GM10266 (cell line): ENCODE data around the gene MRGPRE.

Experiments
- DNase-seq: peaks from one replicate; pipeline ENCODE4 v3.0.0; 2012; ENCODE audit errors: extremely low spot score
- CTCF ChIP-seq: IDR thresholded peaks from 2 replicates; pipeline ENCODE4 v1.5.1; 2012; ENCODE audit warnings: mild to moderate bottlenecking, low read depth; ENCODE audit not compliant: control insufficient read depth, insufficient read depth; ENCODE audit errors: missing control alignments

MRGPRE gene

DNA sequence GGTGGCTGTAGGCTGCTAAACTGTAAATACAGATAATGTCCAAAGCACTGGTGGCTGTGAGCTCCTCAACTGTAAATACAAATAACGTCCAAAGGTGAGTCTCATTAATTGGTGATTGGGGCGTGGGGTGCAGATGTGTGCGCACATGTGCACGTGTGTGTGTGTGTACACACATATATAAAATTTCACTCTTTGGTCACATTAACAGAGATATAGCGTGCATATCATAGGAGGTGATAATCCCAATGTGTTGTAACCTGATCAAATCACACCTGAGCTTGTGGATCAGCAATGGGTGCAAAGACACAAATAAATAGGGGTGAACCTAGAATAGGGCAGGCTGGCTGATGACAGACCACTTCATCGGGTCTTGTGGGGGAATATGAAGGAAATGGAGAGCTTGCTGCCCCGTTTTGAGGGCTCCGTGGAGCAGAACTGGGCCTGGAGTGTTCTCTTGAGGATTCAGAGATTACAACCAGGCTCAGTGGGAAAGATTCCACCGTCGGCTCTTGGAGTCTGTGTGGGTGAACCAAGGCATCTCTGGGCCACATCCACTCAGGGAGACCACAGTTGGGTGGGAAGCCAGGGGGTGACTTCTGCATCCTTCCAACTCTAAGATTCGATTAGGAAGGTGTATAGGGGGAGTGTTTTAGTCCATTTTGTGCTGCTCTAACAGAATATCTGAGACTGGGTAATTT lies 42.2 kb downstream of the MRGPRE start:
- DNase-seq = no peak
- TF ChIP-seq CTCF = no peak

DNA sequence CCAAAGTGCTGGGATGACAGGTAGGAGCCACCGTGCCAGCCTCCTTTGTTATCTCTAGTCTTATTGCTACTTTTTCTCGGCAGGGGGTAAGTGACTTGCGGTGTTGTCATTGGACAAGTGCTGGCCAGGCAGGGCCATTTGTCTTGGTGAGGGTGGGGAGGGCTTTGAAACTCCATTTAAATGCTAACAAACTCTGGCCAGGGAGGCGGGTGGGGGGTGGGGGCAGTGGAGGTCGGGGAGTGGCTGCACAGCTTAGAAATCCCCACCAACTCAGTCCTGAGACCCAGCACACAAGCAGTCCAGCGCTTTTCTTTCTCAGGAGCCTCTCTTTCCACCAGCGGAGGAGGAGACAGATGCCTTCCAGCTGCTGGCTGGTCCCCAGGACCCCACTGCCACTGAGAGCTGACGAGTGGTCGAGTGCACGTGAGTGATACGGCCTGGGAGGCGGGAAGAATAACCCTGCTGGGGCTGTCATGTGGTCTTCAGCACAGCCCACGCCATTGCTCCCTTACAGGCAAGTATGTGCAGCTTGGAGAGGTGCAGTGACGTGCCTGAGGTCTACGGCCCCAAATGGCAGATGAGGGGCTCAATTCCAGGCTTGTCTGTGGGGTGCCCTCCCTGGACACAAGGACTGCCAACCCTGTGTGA lies 42.9 kb downstream of the MRGPRE start:
- no peak for DNase-seq
- TF ChIP-seq CTCF = no peak

- TF ChIP-seq CTCF = no peak
- no peak for DNase-seq
These were observed 43.6 kb downstream of the MRGPRE start for GRCh38 chr11:3188496-3189195.

GRCh38 chr11:3186166-3186953 lies 45.9 kb downstream of the MRGPRE start:
- TF ChIP-seq CTCF = no peak
- DNase-seq = no peak

GRCh38 chr11:3184732-3185347 lies 47.4 kb downstream of the MRGPRE start:
- no peak for DNase-seq
- TF ChIP-seq CTCF = no peak

DNA sequence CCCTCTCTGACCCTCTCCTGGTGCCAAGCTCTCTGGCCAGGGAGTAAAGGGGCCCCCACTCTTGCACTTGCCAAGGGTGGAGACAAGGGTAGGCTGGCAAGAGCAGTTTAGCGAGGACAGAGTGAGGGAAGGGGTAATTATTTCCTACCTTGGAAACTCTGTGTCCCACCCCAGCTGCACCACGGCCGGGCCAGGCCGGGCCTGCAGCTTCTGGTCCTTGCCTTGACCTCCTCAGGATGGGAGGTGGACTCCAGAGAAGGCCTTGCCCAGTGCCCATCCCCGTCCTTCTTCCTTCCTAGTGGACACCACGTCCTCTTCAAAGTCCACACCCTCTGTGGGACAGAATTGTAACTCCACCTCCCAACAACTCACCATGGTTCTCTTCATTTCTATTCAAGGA lies 48.7 kb downstream of the MRGPRE start:
- no peak for TF ChIP-seq CTCF
- DNase-seq = no peak
